HEK293T (cell line): ENCODE measurements around the gene MARF1.

Source experiments
- ARNT ChIP-seq: fragments of 450-650 bp; IDR thresholded peaks from 2 replicates; pipeline ENCODE4 v1.6.1; 2017; ENCODE audit warnings: mild to moderate bottlenecking
- BHLHE40 ChIP-seq: fragments of 450-650 bp; IDR thresholded peaks from 2 replicates; pipeline ENCODE4 v1.6.1; 2016; ENCODE audit warnings: mild to moderate bottlenecking, moderate library complexity, borderline replicate concordance
- CTBP1 ChIP-seq: fragments of 450-650 bp; IDR thresholded peaks from 2 replicates; pipeline ENCODE4 v1.6.1; 2016; ENCODE audit warnings: borderline replicate concordance
- ELF4 ChIP-seq: fragments of 450-650 bp; IDR thresholded peaks from 2 replicates; pipeline ENCODE4 v1.6.1; 2017; ENCODE audit warnings: antibody characterized with exemption
- FOXA1 ChIP-seq: fragments of 450-650 bp; IDR thresholded peaks from 2 replicates; pipeline ENCODE4 v1.6.1; 2016; ENCODE audit warnings: mild to moderate bottlenecking
- FOXM1 ChIP-seq: fragments of 450-650 bp; IDR thresholded peaks from 2 replicates; pipeline ENCODE4 v1.6.1; 2017; ENCODE audit warnings: mild to moderate bottlenecking, borderline replicate concordance
- NFRKB ChIP-seq: fragments of 450-650 bp; IDR thresholded peaks from 2 replicates; pipeline ENCODE4 v1.6.1; 2016; ENCODE audit warnings: mild to moderate bottlenecking, moderate library complexity
- TARDBP ChIP-seq: fragments of 450-650 bp; IDR thresholded peaks from 2 replicates; pipeline ENCODE4 v1.6.1; 2016

- no peak for TF ChIP-seq ARNT
- no peak for TF ChIP-seq FOXM1
- no peak for TF ChIP-seq ELF4
- TF ChIP-seq CTBP1, result no peak
- TF ChIP-seq NFRKB, result no peak
- TF ChIP-seq FOXA1, result no peak
- TF ChIP-seq BHLHE40, result no peak
- no peak for TF ChIP-seq TARDBP
These were observed 70.5 kb downstream of the MARF1 start for GRCh38 chr16:15572329-15573001.
